HepG2 (cell line): ENCODE measurements around the gene TMEM170B. TPM values are rescaled to one million over a fixed set of nuclear protein-coding genes. Genes with fewer than 3 reads are reported as not detected.

Experiments used
- ARNTL ChIP-seq: sonication (generic); formaldehyde crosslinking; IDR thresholded peaks from 2 replicates; pipeline ENCODE4 v1.4.0; 2020; ENCODE audit warnings: mild to moderate bottlenecking, missing genetic modification reagents
- ATF6 ChIP-seq: sonication (generic); formaldehyde crosslinking; conservative IDR thresholded peaks from 2 replicates; pipeline ENCODE4 v1.4.0; 2020; ENCODE audit warnings: missing genetic modification reagents
- BATF2 ChIP-seq: sonication (generic); formaldehyde crosslinking; IDR thresholded peaks from 2 replicates; pipeline ENCODE4 v1.8.0; 2022; ENCODE audit warnings: mild to moderate bottlenecking, missing genetic modification reagents, moderate library complexity
- DMAP1 ChIP-seq: IDR thresholded peaks from 2 replicates; pipeline ENCODE4 v1.6.1; 2016
- EZH2 ChIP-seq: conservative IDR thresholded peaks from 2 replicates; pipeline ENCODE4 v1.6.1; 2012; ENCODE audit warnings: mild to moderate bottlenecking, low read depth, low read length, moderate library complexity
- GABPA ChIP-seq, 2 experiments: IDR thresholded peaks; 2 replicates each; pipeline ENCODE4 v1.6.1; 2011 to 2016; ENCODE audit warnings: low read depth in 2 of 2, low read length in 1 of 2, missing biosample characterization in 1 of 2, missing genetic modification characterization in 1 of 2
- GATAD1 ChIP-seq: IDR thresholded peaks from 2 replicates; pipeline ENCODE4 v1.6.1; 2016; ENCODE audit warnings: missing genetic modification reagents, missing compliant biosample characterization
- MBNL3 ChIP-seq: fragments of 250-450 bp; sonication (Bioruptor Pico); conservative IDR thresholded peaks from 2 replicates; pipeline ENCODE4 v1.8.0; 2022; ENCODE audit warnings: mild to moderate bottlenecking, inconsistent platforms
- PAWR ChIP-seq: sonication (generic); formaldehyde crosslinking; IDR thresholded peaks from 2 replicates; pipeline ENCODE4 v1.4.0; 2020; ENCODE audit warnings: missing genetic modification reagents, mild to moderate bottlenecking, borderline replicate concordance
- POGZ ChIP-seq: sonication (generic); formaldehyde crosslinking; IDR thresholded peaks from 2 replicates; pipeline ENCODE4 v1.4.0; 2020; ENCODE audit warnings: mild to moderate bottlenecking, missing genetic modification reagents
- PRDM10 ChIP-seq: sonication (generic); formaldehyde crosslinking; IDR thresholded peaks from 2 replicates; pipeline ENCODE4 v1.4.0; 2020; ENCODE audit warnings: low read depth, missing genetic modification reagents
- ZGPAT ChIP-seq: IDR thresholded peaks from 2 replicates; pipeline ENCODE4 v1.6.1; 2016; ENCODE audit warnings: mild to moderate bottlenecking
- ZNF335 ChIP-seq: sonication (generic); formaldehyde crosslinking; IDR thresholded peaks from 2 replicates; pipeline ENCODE4 v1.4.0; 2020; ENCODE audit warnings: missing genetic modification reagents
- ZNF678 ChIP-seq: sonication (generic); formaldehyde crosslinking; IDR thresholded peaks from 2 replicates; pipeline ENCODE4 v1.4.0; 2020; ENCODE audit warnings: mild to moderate bottlenecking, missing genetic modification reagents
- ZNF766 ChIP-seq: sonication (generic); formaldehyde crosslinking; IDR thresholded peaks from 2 replicates; pipeline ENCODE4 v1.5.0; 2020; ENCODE audit warnings: missing genetic modification reagents, borderline replicate concordance
- polyA plus RNA-seq, 8 experiments: library from polyadenylated mRNA; depleted of rRNA in 3 of 8; stranded (reverse) in 7 of 8; unstranded in 1 of 8; fragments of >200 nt; fragmentation: Illumina TruSeq in 4 of 8; extraction: Trizol in 4 of 8; gene quantifications; 2 replicates each; pipeline versions ENCODE4 v1.2.1 to v1.2.3, GENCODE V29; 2011 to 2016; ENCODE audit warnings: low read depth in 4 of 8, missing spikeins in 1 of 8, mixed read lengths in 1 of 8; ENCODE audit not compliant: insufficient read depth in 1 of 8
- total RNA-seq, 5 experiments: library from RNA; depleted of rRNA; stranded (reverse); fragments of >200 nt; fragmentation: Illumina TruSeq; extraction: Trizol; gene quantifications; 2 replicates each; pipeline ENCODE4 v1.2.3, GENCODE V29; 2016; ENCODE audit warnings: low read depth in 1 of 5
- TF ChIP-seq, protein P1 (sequence below): sonication (generic); formaldehyde crosslinking; IDR thresholded peaks from 2 replicates; pipeline ENCODE4 v1.8.0; 2022; ENCODE audit warnings: mild to moderate bottlenecking, missing genetic modification reagents; ENCODE audit not compliant: insufficient replicate concordance

The TMEM170B gene
- total and polyA plus RNA-seq, 2 of the 13 experiments (the other 11 are each of a cell fraction or from before 2014, with no cell fraction given) = 3.3 to 9.4 TPM

DNA sequence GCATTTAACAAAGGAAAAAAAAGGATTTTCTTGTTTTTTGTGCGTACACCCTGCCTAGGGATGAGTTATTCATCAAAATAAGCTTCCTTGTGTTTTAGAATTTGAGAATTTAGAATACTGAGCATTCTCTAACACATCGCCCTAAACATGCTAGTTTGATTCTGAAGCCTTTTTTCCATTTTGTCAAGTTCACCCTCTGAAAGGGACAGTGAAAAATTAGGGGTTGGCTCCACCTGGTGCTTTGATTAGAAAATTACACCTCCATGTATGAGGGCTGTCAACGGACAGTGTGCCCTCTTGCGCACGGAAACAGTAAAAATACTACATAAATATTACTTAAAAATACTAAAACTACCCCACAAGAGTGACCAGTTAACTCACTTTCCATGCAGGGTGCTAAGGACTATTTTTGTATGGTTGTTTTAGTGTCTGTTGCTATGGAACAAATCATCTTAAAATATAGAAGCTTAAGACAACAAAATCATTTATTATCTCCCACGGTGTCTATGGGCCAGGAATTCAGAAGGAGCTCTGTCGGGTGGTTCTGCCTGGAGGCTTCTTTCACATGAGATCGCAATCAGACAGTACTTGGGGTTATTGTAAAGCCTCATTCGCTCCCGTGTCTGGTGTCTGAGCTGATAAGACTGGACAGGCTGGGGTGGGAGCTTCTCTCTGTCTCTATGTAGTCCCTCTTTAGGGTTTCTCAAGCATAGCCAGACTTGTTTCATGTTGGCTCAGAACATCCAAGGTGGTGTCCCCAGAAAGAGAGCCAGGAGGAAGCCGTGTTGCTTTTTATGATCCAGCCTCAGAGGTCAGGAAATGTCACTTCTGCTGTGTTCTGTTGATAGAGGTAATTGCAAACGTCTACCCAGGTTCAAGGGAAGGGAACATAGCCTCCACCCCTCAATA is 41.1 kb upstream of the TMEM170B start (continued):
- TF ChIP-seq GABPA (IDR thresholded peaks at IDR 0.05; ENCODE audit: low read depth, low read length) = no peak
- no peak; the same call in 1 of the 2 replicates for TF ChIP-seq GABPA (CRISPR knock-in tag; IDR thresholded peaks at IDR 0.05; ENCODE audit: low read depth)
- no peak for TF ChIP-seq ZNF678 (CRISPR knock-in tag)
- 0 out of 2 replicates have a peak, but pooled peaks have one; percentile 45 for TF ChIP-seq MBNL3 (CRISPR knock-in tag)
- TF ChIP-seq, protein P1, sequence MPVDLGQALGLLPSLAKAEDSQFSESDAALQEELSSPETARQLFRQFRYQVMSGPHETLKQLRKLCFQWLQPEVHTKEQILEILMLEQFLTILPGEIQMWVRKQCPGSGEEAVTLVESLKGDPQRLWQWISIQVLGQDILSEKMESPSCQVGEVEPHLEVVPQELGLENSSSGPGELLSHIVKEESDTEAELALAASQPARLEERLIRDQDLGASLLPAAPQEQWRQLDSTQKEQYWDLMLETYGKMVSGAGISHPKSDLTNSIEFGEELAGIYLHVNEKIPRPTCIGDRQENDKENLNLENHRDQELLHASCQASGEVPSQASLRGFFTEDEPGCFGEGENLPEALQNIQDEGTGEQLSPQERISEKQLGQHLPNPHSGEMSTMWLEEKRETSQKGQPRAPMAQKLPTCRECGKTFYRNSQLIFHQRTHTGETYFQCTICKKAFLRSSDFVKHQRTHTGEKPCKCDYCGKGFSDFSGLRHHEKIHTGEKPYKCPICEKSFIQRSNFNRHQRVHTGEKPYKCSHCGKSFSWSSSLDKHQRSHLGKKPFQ (CRISPR knock-in tag) = no peak
- TF ChIP-seq GATAD1 (CRISPR knock-in tag) = peak; percentile 60; the same call in 1 of the 2 replicates
- TF ChIP-seq BATF2 (CRISPR knock-in tag) = no peak
- 0 out of 2 replicates have a peak, but pooled peaks have one; percentile 52 for TF ChIP-seq ZNF335 (CRISPR knock-in tag)
- TF ChIP-seq ZGPAT (CRISPR knock-in tag) = peak; percentile 87
- 0 out of 2 replicates have a peak, but pooled peaks have one; percentile 42 for TF ChIP-seq ATF6 (CRISPR knock-in tag)
- TF ChIP-seq POGZ (CRISPR knock-in tag) = peak; percentile 39; the same call in 1 of the 2 replicates
- no peak for TF ChIP-seq DMAP1 (CRISPR knock-in tag)
- no peak for TF ChIP-seq EZH2
- TF ChIP-seq ARNTL (CRISPR knock-in tag) = 0 out of 2 replicates have a peak, but pooled peaks have one; percentile 37
- TF ChIP-seq PRDM10 (CRISPR knock-in tag) = 0 out of 2 replicates have a peak, but pooled peaks have one; percentile 27
- no peak for TF ChIP-seq ZNF766 (CRISPR knock-in tag)
- no peak for TF ChIP-seq PAWR
